Kidney epithelial cell (primary cell): ENCODE measurements around the gene RRM2. TPM values are rescaled to one million over a fixed set of nuclear protein-coding genes. Genes with fewer than 3 reads are reported as not detected.

Source experiments
- DNase-seq: peaks from one replicate; pipeline ENCODE4 v3.0.0-alpha.2; 2010; ENCODE audit warnings: low read depth
- H3K27me3 ChIP-seq: 2 replicates; pipeline ENCODE4 v1.6.0; 2011; ENCODE audit warnings: low read length; ENCODE audit not compliant: control insufficient read depth, insufficient read depth
- H3K36me3 ChIP-seq: 2 replicates; pipeline ENCODE4 v1.5.1; 2011; ENCODE audit warnings: low read length; ENCODE audit not compliant: control insufficient read depth, insufficient read depth
- H3K4me3 ChIP-seq: 2 replicates; pipeline ENCODE4 v1.5.1; 2011; ENCODE audit warnings: low read depth, mild to moderate bottlenecking, control low read depth, low read length
- total RNA-seq: library from RNA; depleted of rRNA; stranded (reverse); fragments of >200 nt; gene quantifications from 2 replicates; pipeline ENCODE4 v1.2.3, GENCODE V29; 2015
- TF ChIP-seq, protein P1 (sequence below): IDR thresholded peaks from 2 replicates; pipeline ENCODE4 v1.5.1; 2011; ENCODE audit warnings: mild to moderate bottlenecking, moderate library complexity, low read length, control low read depth, inconsistent platforms; ENCODE audit not compliant: insufficient read depth, poor library complexity, severe bottlenecking

The RRM2 gene
- total RNA-seq, 1 donor from 2014 or later, result 8.7 TPM

GRCh38 chr2:10148268-10148667 lies 25.7 kb downstream of the RRM2 start:
- no peak for DNase-seq
- Histone ChIP-seq H3K36me3 (no peaks in the 10 kb centered on the region), H3K4me3 (no peak overlapping the region), H3K27me3 (no peaks in the 10 kb centered on the region)
- TF ChIP-seq, protein P1, sequence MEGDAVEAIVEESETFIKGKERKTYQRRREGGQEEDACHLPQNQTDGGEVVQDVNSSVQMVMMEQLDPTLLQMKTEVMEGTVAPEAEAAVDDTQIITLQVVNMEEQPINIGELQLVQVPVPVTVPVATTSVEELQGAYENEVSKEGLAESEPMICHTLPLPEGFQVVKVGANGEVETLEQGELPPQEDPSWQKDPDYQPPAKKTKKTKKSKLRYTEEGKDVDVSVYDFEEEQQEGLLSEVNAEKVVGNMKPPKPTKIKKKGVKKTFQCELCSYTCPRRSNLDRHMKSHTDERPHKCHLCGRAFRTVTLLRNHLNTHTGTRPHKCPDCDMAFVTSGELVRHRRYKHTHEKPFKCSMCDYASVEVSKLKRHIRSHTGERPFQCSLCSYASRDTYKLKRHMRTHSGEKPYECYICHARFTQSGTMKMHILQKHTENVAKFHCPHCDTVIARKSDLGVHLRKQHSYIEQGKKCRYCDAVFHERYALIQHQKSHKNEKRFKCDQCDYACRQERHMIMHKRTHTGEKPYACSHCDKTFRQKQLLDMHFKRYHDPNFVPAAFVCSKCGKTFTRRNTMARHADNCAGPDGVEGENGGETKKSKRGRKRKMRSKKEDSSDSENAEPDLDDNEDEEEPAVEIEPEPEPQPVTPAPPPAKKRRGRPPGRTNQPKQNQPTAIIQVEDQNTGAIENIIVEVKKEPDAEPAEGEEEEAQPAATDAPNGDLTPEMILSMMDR, result no peak

DNA sequence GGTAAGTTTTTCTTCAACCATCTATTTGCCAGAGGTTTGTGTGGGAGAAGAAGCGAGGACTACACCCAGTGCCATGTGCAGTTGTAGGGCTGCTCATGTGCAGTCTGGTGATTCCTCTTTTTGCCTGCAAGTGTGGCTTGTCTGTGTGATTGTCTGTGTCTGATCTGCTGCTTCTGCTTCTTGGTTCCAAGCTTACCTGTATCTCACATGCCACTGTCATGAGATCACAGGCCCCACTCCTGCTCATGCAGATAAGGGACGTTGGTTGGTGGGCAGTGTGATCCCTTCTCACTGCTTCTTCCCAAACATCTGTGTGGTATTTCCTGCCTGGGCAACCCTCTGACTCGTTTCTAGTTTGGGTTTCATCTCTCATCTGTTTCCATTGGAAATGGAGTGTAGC lies 27.1 kb downstream of the RRM2 start:
- TF ChIP-seq, protein P1, result no peak
- H3K4me3 ChIP-seq, result no peak overlapping the region
- DNase-seq, result no peak
- no peaks in the 10 kb centered on the region for H3K27me3 ChIP-seq
- no peaks in the 10 kb centered on the region for H3K36me3 ChIP-seq

- TF ChIP-seq, protein P1, result no peak
These were observed 27.9 kb downstream of the RRM2 start for GRCh38 chr2:10150436-10150835.

DNA sequence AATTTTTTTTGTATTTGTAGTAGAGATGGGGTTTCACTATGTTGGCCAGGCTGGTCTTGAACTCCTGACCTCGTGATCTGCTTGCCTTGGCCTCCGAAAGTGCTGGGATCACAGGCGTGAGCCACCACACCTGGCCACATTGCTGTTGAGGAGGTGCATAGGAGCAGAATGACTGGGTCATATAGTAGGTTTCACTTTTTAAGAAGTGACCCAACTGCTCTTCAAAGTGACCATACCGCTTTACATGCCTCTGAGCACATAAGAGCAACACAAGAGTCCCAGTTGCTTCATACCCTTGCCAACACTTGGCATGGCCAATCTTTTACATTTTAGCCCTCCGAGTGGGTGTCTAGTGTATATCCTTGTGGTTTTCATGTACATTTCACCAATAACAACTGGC lies 28.9 kb downstream of the RRM2 start:
- no peak overlapping the region for H3K4me3 ChIP-seq

More at GRCh38 chr2:10150436-10150835, 27.9 kb downstream of the RRM2 start:
- no peak for DNase-seq
- Histone ChIP-seq H3K27me3 (no peaks in the 10 kb centered on the region), H3K4me3 (no peak overlapping the region), H3K36me3 (no peaks in the 10 kb centered on the region)

DNA sequence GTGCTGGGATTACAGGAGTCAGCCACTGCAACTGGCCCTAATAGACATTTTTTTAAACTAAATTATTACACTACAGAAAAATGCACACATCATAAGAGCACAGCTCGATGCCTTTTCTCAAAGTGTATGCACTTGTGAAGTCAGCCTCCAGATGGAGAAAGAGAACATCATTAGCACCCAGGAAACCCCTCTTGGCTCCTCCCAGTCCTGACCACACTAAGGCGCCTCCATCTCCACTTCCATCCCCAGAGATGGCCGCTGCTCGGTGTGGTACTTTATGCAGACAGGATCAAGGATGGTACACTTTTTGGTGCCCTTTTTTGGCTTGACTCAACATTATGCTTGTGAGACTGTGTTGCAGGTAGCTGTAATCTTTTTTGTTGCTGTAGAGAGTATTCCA lies 34.8 kb downstream of the RRM2 start:
- no peaks in the 10 kb centered on the region for H3K36me3 ChIP-seq
- no peak overlapping the region for H3K4me3 ChIP-seq
- H3K27me3 ChIP-seq, result no peaks in the 10 kb centered on the region
- no peak for DNase-seq
- TF ChIP-seq, protein P1, result no peak

More for the DNA sequence above, 28.9 kb downstream of the RRM2 start:
- DNase-seq, result no peak
- TF ChIP-seq, protein P1, result no peak
- Histone ChIP-seq H3K27me3 (no peaks in the 10 kb centered on the region), H3K36me3 (no peaks in the 10 kb centered on the region)

DNA sequence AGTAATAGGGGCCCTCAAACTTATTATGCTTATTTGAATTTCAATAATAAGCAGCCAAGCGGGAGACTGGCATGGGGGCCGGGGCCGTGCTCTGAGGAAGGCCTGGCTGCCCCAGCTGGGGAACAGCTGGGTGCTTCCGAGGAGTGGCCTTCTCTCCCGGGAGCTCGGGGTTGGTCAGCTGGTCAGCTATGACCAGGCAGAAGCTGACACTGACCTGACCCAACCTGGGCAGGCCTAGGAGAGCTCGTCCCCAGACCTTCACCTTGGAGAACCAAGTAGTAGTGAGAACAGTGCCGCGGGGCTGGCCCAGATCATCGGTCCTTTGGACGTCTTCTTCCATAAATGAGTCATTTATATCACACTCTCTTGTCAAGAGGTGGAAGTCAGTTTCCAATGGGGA lies 36.1 kb downstream of the RRM2 start:
- no peaks in the 10 kb centered on the region for H3K36me3 ChIP-seq
- no peak overlapping the region for H3K4me3 ChIP-seq
- TF ChIP-seq, protein P1, result no peak
- H3K27me3 ChIP-seq, result no peaks in the 10 kb centered on the region
- DNase-seq, result no peak
